ENCODE measurements around the gene FSCN2. TPM values are rescaled to one million over a fixed set of nuclear protein-coding genes. Genes with fewer than 3 reads are reported as not detected.
A peak's percentile ranks its signal among the peaks of the same experiment; 100 is the strongest.

FSCN2 gene
- total and polyA plus RNA-seq, 10 of the 15 experiments (the other 5 are each of a cell fraction or from before 2014, with no cell fraction given) = 0.12 to 2.1 (median 0.65) TPM; not detected in 3

GRCh38 chr17:81484195-81484979, 43.8 kb upstream of the FSCN2 start (continued):
- TF ChIP-seq SRF (IDR thresholded peaks at IDR 0.05; ENCODE audit: low read depth in 2 of 2, low read length in 2 of 2) (no peak), HDAC6 (IDR thresholded peaks at IDR 0.05; ENCODE audit: unreplicated experiment) (no peak), TCF7 (IDR thresholded peaks at IDR 0.05; ENCODE audit: borderline replicate concordance) (no peak), BCL11A (IDR thresholded peaks at IDR 0.05; ENCODE audit: low read depth, low read length) (no peak), POLR2A (IDR thresholded peaks at IDR 0.05; ENCODE audit: low read depth, low read length) (no peak), CHD4 (IDR thresholded peaks at IDR 0.05) (no peak), ZNF384 (IDR thresholded peaks at IDR 0.05; ENCODE audit: borderline replicate concordance, low read depth, low read length) (no peak), ATF2 (IDR thresholded peaks at IDR 0.05; ENCODE audit: low read length) (no peak), RB1 (IDR thresholded peaks at IDR 0.05; ENCODE audit: borderline replicate concordance) (peak; percentile 97), JUND (IDR thresholded peaks at IDR 0.05; ENCODE audit: low read depth, low read length) (no peak), KLF5 (IDR thresholded peaks at IDR 0.05; ENCODE audit: partially characterized antibody) (peak; percentile 37), FOS (IDR thresholded peaks at IDR 0.05; ENCODE audit: borderline replicate concordance, extremely low read depth, insufficient read length) (no peak), YY1 (IDR thresholded peaks at IDR 0.05; ENCODE audit: low read depth, low read length) (peak; percentile 85), CHD1 (IDR thresholded peaks at IDR 0.05; ENCODE audit: low read depth, low read length) (no peak), KDM1A (IDR thresholded peaks at IDR 0.05; ENCODE audit: borderline replicate concordance) (no peak), HCFC1 (IDR thresholded peaks at IDR 0.05; ENCODE audit: low read length) (peak; percentile 16; the same call in 1 of the 2 replicates), MTA3 (IDR thresholded peaks at IDR 0.05; ENCODE audit: borderline replicate concordance, low read length) (no peak), PML (IDR thresholded peaks at IDR 0.05; ENCODE audit: low read length) (no peak), POLR2AphosphoS5 (IDR thresholded peaks at IDR 0.05; ENCODE audit: low read length) (no peak), ZZZ3 (IDR thresholded peaks at IDR 0.05; ENCODE audit: control insufficient read depth, insufficient read length, low read depth) (no peak), HDAC2 (IDR thresholded peaks at IDR 0.05) (no peak), MXI1 (IDR thresholded peaks at IDR 0.05; ENCODE audit: low read depth, low read length) (peak; percentile 10; the same call in 1 of the 2 replicates), RCOR1 (conservative IDR thresholded peaks at IDR 0.05; ENCODE audit: low read depth, low read length) (no peak), MYC (IDR thresholded peaks at IDR 0.05; ENCODE audit: insufficient read depth, insufficient read length, insufficient replicate concordance, low read length, severe bottlenecking) (no peak), RAD21 (IDR thresholded peaks at IDR 0.05; ENCODE audit: insufficient read depth, low read depth, low read length) (peak; percentile 94), SMAD5 (IDR thresholded peaks at IDR 0.05; ENCODE audit: low read depth) (no peak), IKZF1 (conservative IDR thresholded peaks at IDR 0.05) (peak; percentile 86), EZH2 (IDR thresholded peaks at IDR 0.05; ENCODE audit: borderline replicate concordance, control insufficient read depth, low read depth, low read length) (no peak), SIX5 (IDR thresholded peaks at IDR 0.05; ENCODE audit: low read depth, low read length, severe bottlenecking) (no peak), IRF4 (IDR thresholded peaks at IDR 0.05; ENCODE audit: low read depth, low read length) (no peak), NFIC (IDR thresholded peaks at IDR 0.05; ENCODE audit: low read depth, low read length) (no peak), USF1 (IDR thresholded peaks at IDR 0.05; ENCODE audit: borderline replicate concordance, extremely low read length, insufficient read depth, low read depth, low read length) (peak; percentile 9), ASH2L (IDR thresholded peaks at IDR 0.05; ENCODE audit: borderline replicate concordance, low read depth) (no peak)

All from GM12878 (cell line).